ENCODE measurements around the gene PRMT1. TPM values are rescaled to one million over a fixed set of nuclear protein-coding genes. Genes with fewer than 3 reads are reported as not detected.
A peak's percentile ranks its signal among the peaks of the same experiment; 100 is the strongest.

The PRMT1 gene
- total RNA-seq, 1 experiment from 2014 or later = 527 TPM

DNA sequence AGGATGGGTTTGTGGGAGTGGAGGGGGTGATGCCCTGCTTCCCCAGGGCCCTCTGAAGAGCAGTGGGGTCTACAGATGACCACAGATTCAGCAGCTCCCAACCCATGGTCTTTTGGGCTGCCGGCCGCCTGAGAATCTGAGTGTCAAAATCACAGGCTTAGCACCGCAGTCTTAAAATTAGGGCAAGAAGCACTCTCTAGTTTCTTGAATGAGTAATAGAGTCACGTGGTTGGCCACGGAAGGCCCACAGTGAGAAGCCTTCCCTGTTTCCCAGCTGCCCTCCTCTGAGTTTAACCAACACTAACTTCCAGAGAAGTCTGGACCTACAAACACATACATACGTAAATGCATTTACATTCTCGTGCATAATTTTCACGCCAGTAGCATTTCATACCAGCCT, 5.2 kb downstream of the PRMT1 start (continued):
- TF ChIP-seq, protein P1, sequence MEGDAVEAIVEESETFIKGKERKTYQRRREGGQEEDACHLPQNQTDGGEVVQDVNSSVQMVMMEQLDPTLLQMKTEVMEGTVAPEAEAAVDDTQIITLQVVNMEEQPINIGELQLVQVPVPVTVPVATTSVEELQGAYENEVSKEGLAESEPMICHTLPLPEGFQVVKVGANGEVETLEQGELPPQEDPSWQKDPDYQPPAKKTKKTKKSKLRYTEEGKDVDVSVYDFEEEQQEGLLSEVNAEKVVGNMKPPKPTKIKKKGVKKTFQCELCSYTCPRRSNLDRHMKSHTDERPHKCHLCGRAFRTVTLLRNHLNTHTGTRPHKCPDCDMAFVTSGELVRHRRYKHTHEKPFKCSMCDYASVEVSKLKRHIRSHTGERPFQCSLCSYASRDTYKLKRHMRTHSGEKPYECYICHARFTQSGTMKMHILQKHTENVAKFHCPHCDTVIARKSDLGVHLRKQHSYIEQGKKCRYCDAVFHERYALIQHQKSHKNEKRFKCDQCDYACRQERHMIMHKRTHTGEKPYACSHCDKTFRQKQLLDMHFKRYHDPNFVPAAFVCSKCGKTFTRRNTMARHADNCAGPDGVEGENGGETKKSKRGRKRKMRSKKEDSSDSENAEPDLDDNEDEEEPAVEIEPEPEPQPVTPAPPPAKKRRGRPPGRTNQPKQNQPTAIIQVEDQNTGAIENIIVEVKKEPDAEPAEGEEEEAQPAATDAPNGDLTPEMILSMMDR (IDR thresholded peaks at IDR 0.05) = no peak
- TF ChIP-seq NR3C1 (CRISPR knock-in tag; conservative IDR thresholded peaks at IDR 0.05; ENCODE audit: low read depth) = no peak
- no peak for TF ChIP-seq IRF2 (CRISPR knock-in tag; IDR thresholded peaks at IDR 0.05; ENCODE audit: borderline replicate concordance, low read depth)

DNA sequence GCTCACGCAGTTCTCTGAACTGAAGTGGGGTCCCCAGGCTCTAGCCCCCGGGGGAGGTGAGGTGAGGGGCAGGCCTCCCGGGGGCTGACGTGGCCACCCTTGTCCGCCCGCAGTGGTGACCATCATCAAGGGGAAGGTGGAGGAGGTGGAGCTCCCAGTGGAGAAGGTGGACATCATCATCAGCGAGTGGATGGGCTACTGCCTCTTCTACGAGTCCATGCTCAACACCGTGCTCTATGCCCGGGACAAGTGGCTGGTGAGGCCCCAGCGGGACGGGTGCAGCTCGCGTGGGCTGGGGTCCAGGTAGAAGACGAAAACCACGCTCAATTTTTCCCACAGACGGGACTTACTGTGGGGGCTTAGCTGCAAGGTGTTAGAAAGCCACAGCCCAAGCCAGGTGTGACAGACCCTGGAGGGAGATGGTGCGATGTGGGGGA, 6.8 kb downstream of the PRMT1 start:
- no peak overlapping the region for H3K4me3 Mint-ChIP-seq
- ATAC-seq (no peak), DNase-seq (ENCODE audit: low spot score) (no peak)
- TF ChIP-seq, protein P2, sequence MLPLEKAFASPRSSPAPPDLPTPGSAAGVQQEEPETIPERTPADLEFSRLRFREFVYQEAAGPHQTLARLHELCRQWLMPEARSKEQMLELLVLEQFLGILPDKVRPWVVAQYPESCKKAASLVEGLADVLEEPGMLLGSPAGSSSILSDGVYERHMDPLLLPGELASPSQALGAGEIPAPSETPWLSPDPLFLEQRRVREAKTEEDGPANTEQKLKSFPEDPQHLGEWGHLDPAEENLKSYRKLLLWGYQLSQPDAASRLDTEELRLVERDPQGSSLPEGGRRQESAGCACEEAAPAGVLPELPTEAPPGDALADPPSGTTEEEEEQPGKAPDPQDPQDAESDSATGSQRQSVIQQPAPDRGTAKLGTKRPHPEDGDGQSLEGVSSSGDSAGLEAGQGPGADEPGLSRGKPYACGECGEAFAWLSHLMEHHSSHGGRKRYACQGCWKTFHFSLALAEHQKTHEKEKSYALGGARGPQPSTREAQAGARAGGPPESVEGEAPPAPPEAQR (CRISPR knock-in tag; IDR thresholded peaks at IDR 0.05) = no peak
- no peak for TF ChIP-seq ZNF423 (CRISPR knock-in tag; IDR thresholded peaks at IDR 0.05)
- TF ChIP-seq, protein P3, sequence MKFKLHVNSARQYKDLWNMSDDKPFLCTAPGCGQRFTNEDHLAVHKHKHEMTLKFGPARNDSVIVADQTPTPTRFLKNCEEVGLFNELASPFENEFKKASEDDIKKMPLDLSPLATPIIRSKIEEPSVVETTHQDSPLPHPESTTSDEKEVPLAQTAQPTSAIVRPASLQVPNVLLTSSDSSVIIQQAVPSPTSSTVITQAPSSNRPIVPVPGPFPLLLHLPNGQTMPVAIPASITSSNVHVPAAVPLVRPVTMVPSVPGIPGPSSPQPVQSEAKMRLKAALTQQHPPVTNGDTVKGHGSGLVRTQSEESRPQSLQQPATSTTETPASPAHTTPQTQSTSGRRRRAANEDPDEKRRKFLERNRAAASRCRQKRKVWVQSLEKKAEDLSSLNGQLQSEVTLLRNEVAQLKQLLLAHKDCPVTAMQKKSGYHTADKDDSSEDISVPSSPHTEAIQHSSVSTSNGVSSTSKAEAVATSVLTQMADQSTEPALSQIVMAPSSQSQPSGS (CRISPR knock-in tag; IDR thresholded peaks at IDR 0.05; ENCODE audit: borderline replicate concordance, low read depth) = no peak
- TF ChIP-seq NFE2L1 (CRISPR knock-in tag; IDR thresholded peaks at IDR 0.05) = no peak
- H3K36me3 Mint-ChIP-seq = peaks cover 58% of the 10 kb centered on the region
- H3K27me3 Mint-ChIP-seq (ENCODE audit: low read depth) = no peaks in the 10 kb centered on the region
- peaks cover 46% of the 10 kb centered on the region for H3K4me1 Mint-ChIP-seq
- CTCF ChIA-PET = interaction anchor here (0.5 to 1.9 kb wide), 10 partner anchors 8 to 177 kb away, joined by 3 to 13 read pairs (median 3); partner anchors contain the start of gene FUZ
- no peaks in the 10 kb centered on the region for H3K9me3 Mint-ChIP-seq
- POLR2A ChIA-PET = interaction anchor here (0.8 to 1.3 kb wide), 2 partner anchors 8 to 43 kb away, joined by 3 to 5 read pairs; no protein-coding TSS in a partner anchor
- 0 out of 2 replicates have a peak overlapping the region, but pooled peaks have one; percentile 27 for H3K27ac Mint-ChIP-seq

DNA sequence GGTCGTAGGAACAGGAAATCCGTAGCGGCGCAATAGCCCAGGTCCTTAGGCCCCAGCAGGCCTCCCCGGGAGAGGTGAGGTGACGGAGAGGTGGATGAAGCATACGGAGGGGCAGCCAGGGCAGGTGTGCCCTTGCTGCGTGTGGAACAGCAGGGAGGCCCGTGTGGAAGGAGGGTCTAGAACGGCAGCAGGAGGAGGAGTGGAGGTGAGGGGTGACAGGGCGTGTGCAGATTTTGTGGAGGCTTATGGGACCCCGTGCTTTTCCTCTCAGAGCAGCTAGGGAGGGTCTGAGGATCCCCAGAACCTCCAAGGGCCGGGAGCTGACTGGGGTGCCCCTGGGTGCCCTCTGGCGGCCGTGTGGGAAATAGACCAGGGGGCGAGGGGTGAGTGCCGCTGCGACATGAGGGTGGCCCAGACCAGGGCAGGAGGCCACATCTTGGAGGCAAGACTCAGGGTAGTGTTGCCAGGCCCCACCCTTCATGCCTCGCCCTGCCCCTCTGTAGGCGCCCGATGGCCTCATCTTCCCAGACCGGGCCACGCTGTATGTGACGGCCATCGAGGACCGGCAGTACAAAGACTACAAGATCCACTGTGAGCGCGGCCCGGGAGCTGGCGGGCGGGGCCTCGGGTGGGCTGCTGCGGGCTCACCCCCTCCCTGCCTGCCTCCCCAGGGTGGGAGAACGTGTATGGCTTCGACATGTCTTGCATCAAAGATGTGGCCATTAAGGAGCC, 7.3 kb downstream of the PRMT1 start:
- ATAC-seq = peak; percentile 47
- no peak overlapping the region for H3K4me3 Mint-ChIP-seq
- CTCF ChIA-PET = interaction anchor here (0.5 to 1.9 kb wide), 13 partner anchors 8 to 294 kb away, joined by 3 to 13 read pairs (median 3); partner anchors contain the start of gene FUZ
- H3K27me3 Mint-ChIP-seq (ENCODE audit: low read depth) = no peaks in the 10 kb centered on the region
- DNase-seq (ENCODE audit: low spot score) = peak; percentile 70
- no peaks in the 10 kb centered on the region for H3K9me3 Mint-ChIP-seq
- H3K4me1 Mint-ChIP-seq = peaks cover 52% of the 10 kb centered on the region
- POLR2A ChIA-PET = interaction anchor here (0.8 to 1.3 kb wide), 2 partner anchors 9 to 44 kb away, joined by 3 to 5 read pairs; no protein-coding TSS in a partner anchor
- peaks cover 58% of the 10 kb centered on the region for H3K36me3 Mint-ChIP-seq
- H3K27ac Mint-ChIP-seq = 0 out of 2 replicates have a peak overlapping the region, but pooled peaks have one; percentile 27
- TF ChIP-seq, protein P4, sequence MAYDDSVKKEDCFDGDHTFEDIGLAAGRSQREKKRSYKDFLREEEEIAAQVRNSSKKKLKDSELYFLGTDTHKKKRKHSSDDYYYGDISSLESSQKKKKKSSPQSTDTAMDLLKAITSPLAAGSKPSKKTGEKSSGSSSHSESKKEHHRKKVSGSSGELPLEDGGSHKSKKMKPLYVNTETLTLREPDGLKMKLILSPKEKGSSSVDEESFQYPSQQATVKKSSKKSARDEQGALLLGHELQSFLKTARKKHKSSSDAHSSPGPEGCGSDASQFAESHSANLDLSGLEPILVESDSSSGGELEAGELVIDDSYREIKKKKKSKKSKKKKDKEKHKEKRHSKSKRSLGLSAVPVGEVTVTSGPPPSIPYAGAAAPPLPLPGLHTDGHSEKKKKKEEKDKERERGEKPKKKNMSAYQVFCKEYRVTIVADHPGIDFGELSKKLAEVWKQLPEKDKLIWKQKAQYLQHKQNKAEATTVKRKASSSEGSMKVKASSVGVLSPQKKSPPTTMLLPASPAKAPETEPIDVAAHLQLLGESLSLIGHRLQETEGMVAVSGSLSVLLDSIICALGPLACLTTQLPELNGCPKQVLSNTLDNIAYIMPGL (CRISPR knock-in tag; IDR thresholded peaks at IDR 0.05) = no peak
- TF ChIP-seq, protein P1 (IDR thresholded peaks at IDR 0.05) = peak; percentile 63
- TF ChIP-seq NFATC4 (CRISPR knock-in tag; IDR thresholded peaks at IDR 0.05) (peak; percentile 31; the same call in 1 of the 2 replicates), NR2C2 (CRISPR knock-in tag; IDR thresholded peaks at IDR 0.05) (no peak), TEAD4 (CRISPR knock-in tag; IDR thresholded peaks at IDR 0.05) (no peak), ELF4 (CRISPR knock-in tag; IDR thresholded peaks at IDR 0.05; ENCODE audit: low read depth) (no peak), ZNF671 (CRISPR knock-in tag; IDR thresholded peaks at IDR 0.05) (0 out of 2 replicates have a peak, but pooled peaks have one; percentile 45), EMX1 (CRISPR knock-in tag; IDR thresholded peaks at IDR 0.05) (0 out of 2 replicates have a peak, but pooled peaks have one; percentile 39), ZNF121 (CRISPR knock-in tag; IDR thresholded peaks at IDR 0.05) (no peak), JAZF1 (CRISPR knock-in tag; IDR thresholded peaks at IDR 0.05) (no peak), CREB1 (CRISPR knock-in tag; IDR thresholded peaks at IDR 0.05) (no peak)
- TF ChIP-seq, protein P5, sequence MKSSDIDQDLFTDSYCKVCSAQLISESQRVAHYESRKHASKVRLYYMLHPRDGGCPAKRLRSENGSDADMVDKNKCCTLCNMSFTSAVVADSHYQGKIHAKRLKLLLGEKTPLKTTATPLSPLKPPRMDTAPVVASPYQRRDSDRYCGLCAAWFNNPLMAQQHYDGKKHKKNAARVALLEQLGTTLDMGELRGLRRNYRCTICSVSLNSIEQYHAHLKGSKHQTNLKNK (CRISPR knock-in tag; IDR thresholded peaks at IDR 0.05) = no peak
- TF ChIP-seq, protein P6, sequence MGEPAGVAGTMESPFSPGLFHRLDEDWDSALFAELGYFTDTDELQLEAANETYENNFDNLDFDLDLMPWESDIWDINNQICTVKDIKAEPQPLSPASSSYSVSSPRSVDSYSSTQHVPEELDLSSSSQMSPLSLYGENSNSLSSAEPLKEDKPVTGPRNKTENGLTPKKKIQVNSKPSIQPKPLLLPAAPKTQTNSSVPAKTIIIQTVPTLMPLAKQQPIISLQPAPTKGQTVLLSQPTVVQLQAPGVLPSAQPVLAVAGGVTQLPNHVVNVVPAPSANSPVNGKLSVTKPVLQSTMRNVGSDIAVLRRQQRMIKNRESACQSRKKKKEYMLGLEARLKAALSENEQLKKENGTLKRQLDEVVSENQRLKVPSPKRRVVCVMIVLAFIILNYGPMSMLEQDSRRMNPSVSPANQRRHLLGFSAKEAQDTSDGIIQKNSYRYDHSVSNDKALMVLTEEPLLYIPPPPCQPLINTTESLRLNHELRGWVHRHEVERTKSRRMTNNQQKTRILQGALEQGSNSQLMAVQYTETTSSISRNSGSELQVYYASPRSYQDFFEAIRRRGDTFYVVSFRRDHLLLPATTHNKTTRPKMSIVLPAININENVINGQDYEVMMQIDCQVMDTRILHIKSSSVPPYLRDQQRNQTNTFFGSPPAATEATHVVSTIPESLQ (CRISPR knock-in tag; IDR thresholded peaks at IDR 0.05) = no peak
- TF ChIP-seq, protein P7, sequence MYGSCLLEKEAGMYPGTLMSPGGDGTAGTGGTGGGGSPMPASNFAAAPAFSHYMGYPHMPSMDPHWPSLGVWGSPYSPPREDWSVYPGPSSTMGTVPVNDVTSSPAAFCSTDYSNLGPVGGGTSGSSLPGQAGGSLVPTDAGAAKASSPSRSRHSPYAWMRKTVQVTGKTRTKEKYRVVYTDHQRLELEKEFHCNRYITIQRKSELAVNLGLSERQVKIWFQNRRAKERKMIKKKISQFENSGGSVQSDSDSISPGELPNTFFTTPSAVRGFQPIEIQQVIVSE (CRISPR knock-in tag; IDR thresholded peaks at IDR 0.05; ENCODE audit: borderline replicate concordance) = no peak

Measured in WTC11 (cell line).